ENCODE measurements around the gene BTBD9.

Gene BTBD9

DNA sequence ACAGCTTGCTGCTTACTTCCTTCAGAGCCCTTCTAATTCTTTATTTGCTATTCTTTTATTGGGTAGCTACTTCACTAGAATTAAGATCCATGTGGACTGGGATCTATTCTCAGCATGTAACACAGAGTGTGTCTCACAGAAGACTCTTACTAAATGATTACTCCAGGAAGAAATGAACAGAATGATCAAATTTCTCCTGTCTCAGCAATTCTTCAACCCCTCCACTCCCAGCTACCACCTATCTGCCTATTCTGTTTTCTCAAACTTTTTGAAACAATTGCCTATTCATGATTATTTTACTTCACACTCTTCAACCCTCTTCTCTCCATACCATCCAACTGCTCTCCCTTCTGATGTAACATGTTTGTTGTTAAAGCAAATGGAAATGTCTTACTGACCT, 132.6 kb downstream of the BTBD9 start:
- no peak for DNase-seq (ENCODE audit: low spot score)

DNA sequence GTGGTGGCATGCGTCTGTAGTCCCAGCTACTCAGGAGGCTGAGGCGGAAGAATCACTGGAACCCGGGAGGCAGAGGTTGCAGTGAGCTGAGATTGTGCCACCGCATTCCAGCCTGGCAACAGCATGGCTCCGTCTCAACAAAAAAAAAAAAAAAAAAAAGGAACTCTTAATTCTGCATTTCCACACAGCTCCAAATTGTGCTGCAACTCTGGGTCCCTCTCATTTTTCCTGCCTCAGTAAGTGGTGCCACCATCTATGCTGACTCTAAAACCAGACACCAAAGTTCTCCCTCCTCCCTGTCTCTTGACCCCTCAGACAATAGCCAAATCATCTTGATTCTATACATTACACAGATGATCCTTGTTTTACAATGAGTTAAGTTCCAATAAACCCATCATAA, 133.9 kb downstream of the BTBD9 start:
- no peak for DNase-seq (ENCODE audit: low spot score)

DNA sequence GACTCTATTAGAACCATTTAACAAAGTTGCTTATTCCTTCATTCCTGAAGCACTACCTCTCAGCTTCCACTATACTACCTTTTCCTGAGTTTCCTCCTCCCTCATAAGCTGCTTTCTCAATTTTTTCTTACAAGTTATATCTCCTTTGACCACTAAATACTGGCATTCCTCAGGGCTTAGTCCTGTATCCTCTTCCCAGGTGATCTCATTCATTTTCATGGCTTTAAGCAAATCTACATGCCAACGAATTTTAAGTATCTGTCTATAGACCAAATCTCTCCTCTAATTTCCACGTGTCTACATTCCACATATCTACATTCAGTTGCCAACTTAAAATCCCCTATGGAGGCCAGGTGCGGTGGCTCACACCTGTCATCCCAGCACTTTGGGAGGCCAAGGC, 134.7 kb downstream of the BTBD9 start:
- no peak for DNase-seq (ENCODE audit: low spot score)

DNA sequence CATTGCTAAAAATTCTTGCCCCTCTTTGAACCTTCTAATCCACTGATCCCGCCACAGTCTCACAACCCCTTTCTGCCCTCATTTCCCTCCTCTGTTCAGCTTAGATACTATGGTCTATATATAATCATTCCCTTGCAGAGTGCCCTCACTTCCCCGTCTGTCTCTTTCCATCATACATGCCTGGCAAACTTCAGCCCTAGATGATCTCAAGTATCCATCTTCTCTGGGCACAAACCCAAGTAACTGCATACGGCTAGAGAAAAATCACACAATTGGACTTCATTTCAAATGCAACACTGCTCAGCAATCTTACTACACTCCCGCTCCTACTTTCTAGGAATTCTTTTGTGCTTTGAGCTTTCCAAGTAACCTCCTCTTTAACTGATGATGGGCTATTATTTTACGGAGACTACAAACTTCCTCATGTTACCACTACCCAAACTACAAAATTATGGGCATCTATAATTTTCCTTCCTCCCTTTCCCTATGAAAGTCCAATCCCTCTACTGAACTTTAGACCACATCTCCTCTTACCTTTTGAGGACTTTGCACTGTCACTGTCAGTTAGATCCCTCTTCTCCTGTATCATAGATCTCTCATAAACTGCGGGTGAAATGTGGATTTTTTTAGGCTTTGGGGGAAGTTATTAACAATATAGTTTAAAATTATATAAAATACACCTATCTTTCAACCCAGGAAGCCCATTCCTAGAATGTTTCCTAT, 135.6 kb downstream of the BTBD9 start:
- DNase-seq (ENCODE audit: low spot score): no peak

DNA sequence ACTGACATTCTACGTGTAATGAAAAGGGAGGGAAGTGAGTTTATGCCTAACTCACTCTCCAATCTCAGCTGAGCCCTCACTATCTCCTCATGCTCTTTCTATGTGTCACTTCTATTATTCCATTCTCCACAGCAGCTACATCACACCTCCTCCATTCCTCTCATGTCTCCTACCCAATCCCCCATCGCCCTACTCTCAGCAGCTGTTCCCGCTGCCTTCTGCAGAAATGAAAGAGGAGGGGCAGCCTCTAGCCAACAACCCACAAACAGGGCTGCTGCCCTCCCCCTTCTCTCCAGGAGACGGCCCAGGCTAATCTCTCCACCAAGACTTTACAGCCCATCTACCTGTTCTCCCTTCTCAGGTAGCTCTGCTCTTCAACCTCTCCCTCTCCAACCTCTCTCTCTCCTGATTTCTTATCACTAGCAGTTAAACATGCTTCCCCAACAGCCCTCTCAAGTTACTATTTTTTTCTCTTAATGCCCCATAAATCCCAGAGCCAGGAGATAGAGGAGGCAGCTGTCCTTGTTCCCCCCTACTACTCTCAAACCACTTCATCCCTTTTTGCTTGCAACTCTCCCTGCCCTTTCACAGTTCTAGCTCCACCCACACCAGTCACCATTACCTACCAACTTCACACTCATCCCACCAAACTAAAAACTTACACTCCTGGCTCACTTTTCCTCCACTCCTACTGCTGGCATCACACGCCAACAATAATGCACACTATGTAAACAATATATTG, 136.5 kb downstream of the BTBD9 start:
- DNase-seq (ENCODE audit: low spot score): no peak

DNA sequence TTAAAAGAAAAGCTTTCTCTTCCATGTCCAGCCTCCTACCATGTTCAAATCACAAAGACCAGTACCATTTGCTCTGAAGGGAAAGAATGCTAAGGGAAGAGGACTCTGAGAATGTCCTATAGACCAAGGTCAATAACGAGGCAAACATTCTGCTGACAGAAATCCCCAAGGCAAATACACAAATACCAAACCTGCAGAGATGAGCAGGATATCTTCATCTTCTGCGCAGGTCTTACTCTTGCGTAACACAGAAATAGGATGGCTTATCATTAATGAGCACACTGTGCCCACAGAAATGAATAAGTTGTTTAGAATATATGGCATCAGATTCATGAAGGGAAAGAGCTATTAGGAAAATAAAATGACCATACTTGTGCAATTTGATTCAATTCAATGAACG, 137.3 kb downstream of the BTBD9 start:
- no peak for DNase-seq (ENCODE audit: low spot score)

DNA sequence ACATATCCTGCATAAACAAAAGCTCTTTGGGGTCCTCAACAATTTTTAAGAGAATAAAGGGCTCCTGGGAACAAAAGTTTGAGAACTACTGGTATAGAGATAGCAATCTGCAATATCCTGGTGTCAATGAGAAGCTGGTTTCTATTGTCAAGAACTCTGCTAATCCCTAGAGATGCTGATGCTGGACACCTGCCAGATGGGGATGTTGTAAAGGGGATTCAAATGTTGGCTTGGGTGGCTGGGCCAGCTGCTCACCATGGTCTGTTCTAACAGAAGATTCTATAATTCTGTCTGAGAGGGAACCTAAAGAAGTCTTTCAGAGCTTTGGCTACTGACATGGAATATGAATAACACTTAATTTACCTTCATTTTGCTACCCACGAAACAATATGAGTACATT, 137.8 kb downstream of the BTBD9 start:
- no peak for DNase-seq (ENCODE audit: low spot score)

DNA sequence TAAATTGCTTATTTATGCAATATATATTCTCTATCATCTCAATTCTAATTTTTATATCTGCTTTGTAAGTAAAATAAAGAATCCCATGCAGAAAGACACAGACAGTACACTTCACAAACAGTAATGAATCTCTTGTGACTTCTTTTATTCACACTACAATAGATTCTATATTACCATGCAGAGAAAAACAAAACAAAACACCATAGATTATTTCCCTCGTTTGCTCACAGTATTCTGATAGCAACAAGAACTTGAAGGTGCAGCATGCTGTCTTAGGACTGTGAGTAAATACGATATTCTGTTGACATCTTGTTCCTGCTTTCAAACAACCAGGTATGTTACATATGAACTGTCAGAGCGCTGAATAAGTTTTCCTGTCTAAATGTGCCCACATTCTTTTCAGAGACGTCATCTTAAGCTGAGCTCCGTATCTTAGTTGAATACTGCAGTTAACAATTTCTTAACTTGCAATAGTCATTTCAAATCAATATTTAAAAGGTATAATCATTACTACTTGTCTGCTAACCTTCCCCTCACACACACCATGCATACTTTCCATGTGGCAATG, 140.1 kb downstream of the BTBD9 start:
- DNase-seq (ENCODE audit: low spot score): no peak

DNA sequence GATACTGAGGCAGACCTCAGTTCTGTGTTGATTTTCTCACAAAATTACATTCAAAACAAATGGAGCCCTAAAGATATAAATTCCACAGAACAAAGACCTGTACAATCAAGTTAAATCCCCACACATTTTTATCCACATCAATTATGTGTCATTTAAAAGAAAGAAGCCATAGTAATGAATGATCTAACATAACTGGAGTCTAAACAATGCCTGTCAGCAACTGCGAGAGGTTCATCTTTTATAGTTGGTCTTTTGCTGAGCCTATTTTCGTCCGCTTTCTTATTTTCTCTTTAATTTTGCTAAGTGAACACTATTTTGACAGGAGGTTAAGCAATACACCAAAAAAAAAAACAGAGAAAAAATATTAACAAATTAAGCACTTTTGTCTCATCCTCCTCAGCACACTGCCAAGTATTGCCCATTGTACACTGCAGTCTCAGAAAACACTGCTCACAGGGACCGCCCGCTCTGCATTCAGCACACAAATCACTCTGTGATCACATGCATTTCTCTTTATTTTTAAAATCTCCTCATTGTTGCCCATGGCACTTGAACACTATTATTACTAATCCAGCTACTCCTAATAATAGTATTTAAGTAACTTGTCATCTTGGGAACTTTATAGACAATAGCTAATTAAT, 140.8 kb downstream of the BTBD9 start:
- no peak for DNase-seq (ENCODE audit: low spot score)

DNA sequence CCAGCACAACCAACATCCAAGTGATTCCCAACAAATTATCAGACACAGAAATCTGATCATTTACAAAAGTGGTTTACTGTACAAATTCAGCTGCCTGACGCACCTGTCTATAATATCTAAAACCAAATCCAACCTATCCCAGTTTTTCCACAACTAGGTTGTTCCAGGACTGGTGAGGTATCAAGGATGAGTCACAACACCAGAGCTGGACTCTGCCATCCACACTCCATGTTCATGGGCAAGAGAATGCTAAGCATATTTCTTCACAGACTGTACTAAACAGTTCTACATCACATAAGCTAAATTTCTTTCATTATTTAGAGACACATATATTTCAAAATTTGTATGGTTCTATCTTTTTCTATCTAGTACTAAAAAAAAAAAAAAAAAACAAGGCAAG, 141.6 kb downstream of the BTBD9 start:
- no peak for DNase-seq (ENCODE audit: low spot score)

DNA sequence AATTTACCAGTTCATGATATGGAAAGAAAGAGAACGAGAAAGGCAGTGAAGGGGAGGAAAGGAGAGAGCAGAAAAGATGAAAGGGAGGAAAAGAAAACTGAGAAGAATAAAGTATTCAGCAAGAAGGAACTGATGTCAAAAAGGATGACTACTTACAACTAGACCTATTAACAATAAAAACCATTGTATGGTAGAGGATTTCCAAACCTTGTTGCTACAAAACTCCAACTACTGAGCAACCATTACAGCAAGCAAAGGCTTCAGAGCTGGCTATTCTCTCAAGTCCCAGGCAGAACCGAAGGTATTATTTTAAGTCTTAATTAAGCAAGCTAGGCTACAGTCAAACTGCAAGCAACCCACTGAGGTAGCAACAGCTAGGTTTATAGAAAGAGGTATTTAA, 142.2 kb downstream of the BTBD9 start:
- no peak for DNase-seq (ENCODE audit: low spot score)

DNA sequence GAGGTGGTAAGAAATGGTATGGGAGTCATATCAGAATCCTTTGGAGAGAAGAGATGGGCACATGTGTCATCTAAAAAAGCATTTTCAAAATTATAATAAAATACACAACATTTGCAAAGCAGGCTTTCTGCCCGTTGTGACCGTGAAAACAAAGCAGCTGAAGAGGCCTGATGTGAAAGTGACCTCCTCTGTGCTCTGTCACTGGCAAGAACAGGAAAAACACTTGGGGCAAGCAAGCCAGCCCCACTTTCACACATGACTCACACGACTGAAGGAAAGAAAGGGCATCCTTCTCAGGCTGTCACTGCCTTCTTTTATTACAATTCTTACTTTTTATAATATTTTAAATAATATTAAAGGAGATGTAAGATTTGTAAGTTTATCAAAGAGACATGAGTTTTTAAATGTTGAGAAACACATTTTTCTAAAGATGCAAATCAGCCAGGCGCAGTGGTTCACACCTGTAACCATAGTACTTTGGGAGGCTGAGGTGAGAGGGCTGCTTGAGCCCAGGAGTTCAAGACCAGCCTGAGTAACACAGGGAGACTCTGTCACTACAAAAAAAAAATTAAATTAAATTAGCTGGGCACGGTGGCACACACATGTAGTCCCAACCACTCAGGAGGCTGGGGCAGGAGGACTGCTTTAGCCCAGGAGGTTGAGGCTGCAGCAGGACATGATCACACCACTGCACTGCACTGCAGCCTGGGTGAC, 143.7 kb downstream of the BTBD9 start:
- no peak for DNase-seq (ENCODE audit: low spot score)

DNA sequence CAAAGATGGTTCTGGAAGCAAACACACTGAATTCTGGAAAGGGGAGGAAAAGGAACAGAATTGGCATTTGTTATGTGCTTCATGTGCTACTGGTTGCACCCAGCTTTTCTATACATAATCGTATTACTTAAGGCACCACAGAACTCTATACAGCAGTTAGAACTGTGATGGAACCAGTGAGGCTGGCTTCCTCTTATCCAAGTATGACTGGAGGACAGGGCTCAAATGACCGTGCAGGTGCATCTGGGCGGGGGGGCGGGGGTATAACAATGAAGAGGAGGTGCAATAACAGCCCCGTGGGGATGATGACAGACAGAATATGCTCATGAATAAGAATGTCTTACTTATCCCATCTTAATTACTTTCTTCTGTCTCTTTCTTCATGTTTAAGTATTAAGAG, 144.2 kb downstream of the BTBD9 start:
- DNase-seq (ENCODE audit: low spot score): no peak

DNA sequence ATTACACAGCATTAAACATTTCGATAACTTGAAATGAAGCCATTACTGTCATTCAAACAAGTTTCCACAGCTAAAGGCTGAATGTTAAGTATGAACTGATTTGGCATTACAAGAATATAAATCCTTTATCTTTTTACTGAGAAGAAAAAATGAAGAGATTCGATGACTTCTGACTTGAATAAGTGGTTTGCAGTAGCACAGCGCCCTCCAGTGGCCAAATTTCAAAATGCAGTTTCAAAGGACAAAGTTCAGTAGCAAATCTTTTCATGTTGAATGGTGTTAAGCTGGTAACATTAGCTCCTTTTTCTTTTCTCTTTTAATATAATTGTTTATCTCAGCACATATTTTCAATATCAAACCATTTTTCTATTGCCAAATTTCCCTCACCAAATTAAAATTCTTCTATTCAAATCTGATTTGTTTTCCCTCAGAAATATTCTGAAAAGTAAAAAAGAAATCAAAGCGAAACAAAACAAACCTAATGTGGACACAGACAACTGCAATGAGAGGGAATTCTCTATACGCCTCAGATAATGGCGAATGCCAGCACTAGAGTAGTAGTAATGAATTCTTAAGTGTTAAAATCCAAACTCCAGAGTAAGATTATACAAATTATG, 145.7 kb downstream of the BTBD9 start:
- DNase-seq (ENCODE audit: low spot score): peak; percentile 83

DNA sequence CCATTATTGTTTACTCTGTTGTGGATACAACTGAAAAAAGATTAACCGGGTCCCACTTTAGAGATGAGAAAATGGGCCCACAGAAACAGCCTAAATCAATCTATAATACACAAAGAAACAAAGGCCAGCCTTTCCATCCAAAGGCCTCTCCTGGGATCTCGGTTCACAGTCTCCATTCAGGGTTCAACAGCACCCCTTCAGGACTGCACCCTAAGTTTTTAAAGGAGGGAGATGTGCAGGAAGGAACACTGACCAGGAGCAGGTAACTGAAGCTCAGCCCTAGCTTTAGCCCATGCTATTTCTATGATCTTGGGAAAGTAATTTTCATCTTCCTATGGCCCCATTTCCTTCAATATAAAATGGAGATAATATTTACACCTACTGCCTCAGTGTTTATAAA, 147.7 kb downstream of the BTBD9 start:
- DNase-seq (ENCODE audit: low spot score): no peak

DNA sequence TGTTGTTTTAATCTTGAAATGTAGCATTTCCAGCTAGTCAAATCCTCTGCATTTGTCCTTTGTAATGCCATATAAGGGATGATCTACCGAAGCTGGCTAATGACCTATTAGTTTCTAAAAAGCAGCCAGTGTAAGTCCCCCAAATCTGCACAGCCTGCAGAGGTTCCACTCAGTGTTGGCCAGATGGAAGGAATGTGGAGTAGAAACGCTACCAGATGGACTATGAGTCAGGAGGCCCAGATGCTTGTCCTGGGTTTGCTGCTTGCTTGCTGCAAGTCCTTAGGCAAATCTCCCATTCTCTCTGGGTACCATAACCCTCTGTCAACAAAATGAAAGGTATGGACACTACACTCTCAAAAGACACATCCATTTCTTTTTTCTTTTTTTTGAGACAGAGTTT, 149.8 kb downstream of the BTBD9 start:
- DNase-seq (ENCODE audit: low spot score): no peak

DNA sequence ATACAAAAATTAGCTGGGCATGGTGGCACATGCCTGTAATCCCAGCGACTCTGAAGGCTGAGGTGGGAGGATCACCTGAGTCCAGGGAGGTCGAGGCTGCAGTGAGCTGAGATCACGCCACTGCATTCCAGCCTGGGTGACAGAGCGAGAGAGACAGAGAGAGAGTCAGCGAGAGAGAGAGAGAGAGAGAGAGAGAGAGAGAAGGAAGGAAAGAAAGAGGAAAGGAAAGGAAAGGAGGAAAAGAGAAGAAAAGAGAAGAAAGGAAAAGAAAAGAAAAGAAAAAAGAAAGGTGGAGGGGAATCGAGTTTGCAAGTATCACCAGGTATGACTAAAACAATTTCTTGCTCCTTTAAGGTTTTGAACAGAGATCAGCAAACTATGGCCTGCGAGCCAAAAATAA, 152.3 kb downstream of the BTBD9 start:
- DNase-seq (ENCODE audit: low spot score): no peak

DNA sequence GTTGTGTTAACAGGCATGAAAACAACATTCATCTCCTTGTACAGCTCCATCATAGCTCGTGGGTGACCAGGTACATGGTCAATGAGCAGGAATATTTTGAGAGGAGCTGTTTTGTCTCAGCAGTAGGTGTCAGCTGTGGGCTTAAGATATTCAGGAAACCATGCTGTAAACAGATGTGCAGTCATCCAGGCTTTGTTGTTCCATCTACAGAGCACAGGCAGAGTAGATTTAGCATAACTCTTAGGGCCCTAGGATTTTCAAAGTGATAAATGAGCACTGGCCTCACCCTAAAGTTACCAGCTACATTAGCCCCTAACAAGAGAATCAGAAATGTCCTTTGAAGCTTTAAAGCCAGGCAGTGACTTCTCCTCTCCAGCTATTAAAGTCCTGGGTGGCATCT, 154.2 kb downstream of the BTBD9 start:
- no peak for DNase-seq (ENCODE audit: low spot score)

DNA sequence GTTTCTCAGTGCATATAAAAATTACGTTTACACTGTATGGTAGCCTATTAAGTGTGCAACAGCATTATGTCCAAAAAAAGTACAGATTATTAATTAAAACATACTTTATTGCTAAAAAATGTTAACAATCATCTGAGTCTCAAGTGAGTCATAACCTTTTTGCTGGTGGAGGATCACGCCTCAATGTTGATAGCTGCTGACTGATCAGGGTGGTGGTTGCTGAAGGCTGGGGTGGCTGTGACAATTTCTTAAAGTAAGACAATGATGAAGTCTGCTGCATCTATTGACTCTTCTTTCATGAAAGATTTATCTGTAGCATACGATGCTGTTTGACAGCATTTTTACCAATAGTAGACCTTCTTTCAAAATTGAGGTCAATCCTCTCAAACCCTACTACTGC, 155.1 kb downstream of the BTBD9 start:
- DNase-seq (ENCODE audit: low spot score): no peak

DNA sequence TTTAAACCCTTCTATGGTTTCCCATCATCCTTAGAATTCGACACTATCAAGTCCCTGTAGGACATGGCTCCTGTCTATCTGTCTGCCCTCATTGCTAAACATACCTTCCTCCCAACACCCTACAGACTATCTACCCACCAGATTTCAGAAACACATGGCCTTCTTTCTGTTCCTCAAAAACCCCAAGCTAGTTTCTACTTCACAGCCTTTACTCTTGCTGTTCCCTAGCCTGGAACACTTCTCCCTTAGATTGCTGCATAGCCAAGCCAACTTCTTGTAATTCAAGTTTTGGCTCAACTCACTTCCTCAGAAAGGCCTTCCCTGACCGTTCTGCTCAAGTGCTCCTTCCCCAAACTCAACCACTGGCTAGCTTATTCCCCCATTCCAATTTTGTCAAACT, 156.2 kb downstream of the BTBD9 start:
- DNase-seq (ENCODE audit: low spot score): no peak

DNA sequence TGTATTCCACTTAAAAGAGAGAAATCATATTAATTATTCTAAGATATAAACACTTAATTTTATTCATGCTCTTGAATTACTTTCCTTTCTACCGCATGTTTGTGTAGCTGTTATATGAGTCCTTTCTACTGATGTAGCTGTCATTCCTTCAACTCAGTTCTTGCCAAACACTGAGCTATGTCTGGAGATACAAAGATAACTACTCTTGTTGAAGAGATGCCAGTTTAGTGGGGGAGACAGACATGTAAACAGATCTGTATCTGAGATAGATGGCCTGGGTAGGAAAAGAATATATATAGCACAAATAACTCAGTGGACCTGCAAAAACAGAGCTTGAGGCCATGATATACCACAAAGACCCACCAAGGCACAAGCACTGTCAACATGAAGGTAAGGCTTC, 157.3 kb downstream of the BTBD9 start:
- no peak for DNase-seq (ENCODE audit: low spot score)

DNA sequence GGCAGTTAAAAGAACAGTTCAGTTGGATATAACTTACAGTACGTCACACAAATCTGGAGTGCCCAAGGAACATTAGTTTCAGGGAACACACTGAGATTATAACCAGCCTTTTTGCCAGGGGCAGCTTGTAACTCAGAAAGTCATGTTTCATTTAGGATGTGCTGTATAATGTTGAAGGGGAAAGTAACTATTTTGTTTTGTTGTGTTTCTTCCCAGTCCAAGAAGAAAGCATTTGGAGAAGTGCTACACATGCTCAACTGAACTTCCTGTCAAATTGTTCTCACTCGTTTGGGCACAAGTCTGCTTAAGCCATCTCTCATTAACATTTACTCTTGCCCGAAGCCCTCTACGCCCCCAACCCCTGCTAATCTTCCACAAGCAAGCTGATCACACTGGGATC, 157.9 kb downstream of the BTBD9 start:
- no peak for DNase-seq (ENCODE audit: low spot score)
